GM13977 (cell line): ENCODE data around the gene ITIH5.

Experiments used
- DNase-seq: peaks from one replicate; pipeline ENCODE4 v3.0.0; 2012; ENCODE audit warnings: low spot score
- CTCF ChIP-seq: IDR thresholded peaks from 2 replicates; pipeline ENCODE4 v1.5.1; 2012; ENCODE audit warnings: mild to moderate bottlenecking, control low read depth; ENCODE audit not compliant: insufficient read depth; ENCODE audit errors: extremely low read depth, missing control alignments
- in situ Hi-C: fragments of 300-500 bp; cut with MboI; formaldehyde crosslinking; loops from one replicate; pipeline ENCODE4 v1.12.0; 2022; ENCODE audit warnings: low sequenced_read_pairs, low pct_unique_long_range_greater_than_20kb, mixed read lengths, inconsistent platforms; ENCODE audit not compliant: unreplicated experiment

The ITIH5 gene

DNA sequence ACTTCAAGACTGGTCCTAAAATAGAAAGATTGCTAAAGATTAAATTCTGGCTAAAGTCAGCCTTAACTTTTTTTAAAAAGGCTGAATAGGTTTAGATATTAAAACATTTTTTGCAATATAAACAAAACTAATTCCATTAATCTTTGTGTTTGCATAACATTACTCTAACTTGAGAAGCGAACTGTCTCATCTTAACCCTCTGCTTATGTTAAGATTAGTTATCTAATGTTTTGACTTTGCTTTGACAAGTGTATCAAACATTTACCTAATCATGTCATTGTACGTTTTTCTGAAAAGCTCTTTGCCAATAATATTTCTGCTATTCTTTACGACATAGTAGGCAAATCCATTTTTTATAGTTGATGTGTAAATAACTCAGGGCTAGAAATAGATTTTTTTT lies 68.0 kb downstream of the ITIH5 start:
- no peak for TF ChIP-seq CTCF
- in situ Hi-C loops = no loop called here
- DNase-seq = no peak

DNA sequence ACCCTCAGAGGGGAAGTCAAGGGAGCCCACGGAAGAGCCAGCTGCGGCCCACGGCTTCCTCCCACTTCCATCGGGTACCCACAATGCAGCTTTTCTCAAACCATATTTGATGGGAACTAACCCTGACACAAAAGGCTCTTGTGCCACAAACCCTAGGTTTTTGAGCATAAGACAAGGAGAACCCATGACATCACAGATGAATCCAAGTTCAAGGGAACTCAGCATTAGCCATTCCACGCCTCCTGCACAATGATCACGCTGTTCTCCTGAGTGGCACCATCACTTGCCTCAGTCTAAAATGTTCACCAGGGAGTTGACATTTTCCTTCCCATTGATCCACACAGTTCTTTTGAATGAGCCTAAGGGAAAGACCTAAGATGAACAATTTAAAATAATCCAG lies 70.4 kb downstream of the ITIH5 start:
- DNase-seq = no peak
- in situ Hi-C loops = no loop called here
- TF ChIP-seq CTCF = no peak

GRCh38 chr10:7593905-7594304 lies 72.9 kb downstream of the ITIH5 start:
- no peak for DNase-seq
- in situ Hi-C loops = no loop called here
- TF ChIP-seq CTCF = no peak

- no peak for TF ChIP-seq CTCF
- peak; percentile 13 for DNase-seq
- in situ Hi-C loops = no loop called here
These were observed 73.7 kb downstream of the ITIH5 start for GRCh38 chr10:7593063-7593462.

DNA sequence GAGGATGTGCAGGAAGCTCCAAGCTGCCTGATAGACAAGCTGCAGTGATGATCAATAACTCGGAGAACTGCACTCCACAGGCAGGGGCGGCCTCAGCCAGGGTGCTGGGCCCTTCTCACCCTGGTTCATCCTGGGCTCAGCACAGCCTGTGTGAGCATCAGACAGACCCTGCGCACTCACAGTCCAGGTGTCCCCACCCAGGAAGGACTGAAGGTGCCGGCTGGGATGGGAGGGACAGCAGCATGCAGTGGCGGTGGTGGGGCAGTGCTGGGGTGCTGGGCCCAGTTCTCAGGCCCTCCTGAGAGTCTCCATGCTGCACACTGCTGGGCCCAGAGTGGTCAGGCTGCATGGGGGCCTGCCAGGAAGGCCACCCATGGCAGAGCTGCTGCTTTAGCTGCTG lies 74.1 kb downstream of the ITIH5 start:
- DNase-seq = no peak
- in situ Hi-C loops = no loop called here
- TF ChIP-seq CTCF = no peak

DNA sequence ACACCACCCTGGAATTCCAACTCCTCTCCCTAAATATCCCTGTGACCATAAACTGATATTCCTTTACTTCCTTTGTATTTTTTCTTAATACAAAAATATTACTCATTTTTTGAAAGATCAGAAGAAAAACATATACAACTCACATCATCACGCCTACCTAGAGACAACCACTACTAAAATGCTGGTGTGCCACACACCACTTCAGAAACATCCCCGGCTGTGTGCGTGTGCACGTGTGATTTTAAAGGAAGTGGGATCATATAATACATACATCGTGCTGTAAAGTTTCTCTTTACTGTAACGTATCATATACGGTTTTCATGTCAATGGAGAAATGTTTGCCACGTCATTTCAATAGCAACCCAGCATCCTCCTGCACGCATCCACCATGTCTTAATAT lies 76.5 kb downstream of the ITIH5 start:
- TF ChIP-seq CTCF = no peak
- no peak for DNase-seq
- in situ Hi-C loops = no loop called here

GRCh38 chr10:7589748-7590147 lies 77.0 kb downstream of the ITIH5 start:
- DNase-seq = no peak
- in situ Hi-C loops = no loop called here
- TF ChIP-seq CTCF = no peak
